H1 (cell line): Measurements from ENCODE around the gene VEGFC. TPM values are rescaled to one million over a fixed set of nuclear protein-coding genes. Genes with fewer than 3 reads are reported as not detected.
A peak's percentile ranks its signal among the peaks of the same experiment; 100 is the strongest.

Experiments
- CTCF ChIA-PET: fragments of 300-600 bp; sonication (Branson Sonifier 250); formaldehyde crosslinking; loops from one replicate; lab custom pipeline; 2021; ENCODE audit not compliant: partially characterized antibody; lab: Charles Lee
- POLR2A ChIA-PET: fragments of 300-600 bp; sonication (Branson Sonifier 250); formaldehyde crosslinking; loops from one replicate; lab custom pipeline; 2021; ENCODE audit warnings: inconsistent platforms; ENCODE audit not compliant: partially characterized antibody; lab: Charles Lee
- DNase-seq, 2 experiments: peaks; one replicate each; pipeline versions ENCODE4 v3.0.0 to v3.0.0-alpha.2; 2010 to 2022; ENCODE audit warnings: low spot score in 2 of 2, low read depth in 1 of 2, mixed read lengths in 1 of 2
- FAIRE-seq: peaks from 2 replicates; lab custom pipeline; 2011; peaks lifted over from hg19 to GRCh38; lab: Jason Lieb, UNC
- H2AFZ ChIP-seq: 2 replicates; pipeline ENCODE4 v1.8.1; 2012; ENCODE audit warnings: low read length, inconsistent platforms
- H2AK5ac ChIP-seq: 2 replicates; pipeline ENCODE4 v1.6.1; 2013; ENCODE audit warnings: low read depth, low read length
- H2BK120ac ChIP-seq: replicated peaks from 2 replicates; pipeline ENCODE3; 2013; ENCODE audit warnings: low read depth, low read length, inconsistent platforms
- H2BK12ac ChIP-seq: 2 replicates; pipeline ENCODE4 v1.6.1; 2013; ENCODE audit warnings: low read depth, low read length
- H2BK15ac ChIP-seq: 2 replicates; pipeline ENCODE4 v1.6.1; 2013; ENCODE audit warnings: low read length
- H2BK20ac ChIP-seq: 2 replicates; pipeline ENCODE4 v1.6.1; 2013; ENCODE audit warnings: low read length
- H2BK5ac ChIP-seq: 2 replicates; pipeline ENCODE4 v1.6.1; 2013; ENCODE audit warnings: low read depth, low read length
- H3K14ac ChIP-seq: 2 replicates; pipeline ENCODE4 v1.6.1; 2013; ENCODE audit warnings: inconsistent platforms; ENCODE audit not compliant: insufficient read length
- H3K18ac ChIP-seq: 2 replicates; pipeline ENCODE4 v1.6.1; 2013; ENCODE audit warnings: low read length; ENCODE audit errors: extremely low read depth
- H3K23ac ChIP-seq: 2 replicates; pipeline ENCODE4 v1.6.1; 2013; ENCODE audit warnings: inconsistent platforms; ENCODE audit not compliant: insufficient read length
- H3K23me2 ChIP-seq: 2 replicates; pipeline ENCODE4 v1.6.1; 2013; ENCODE audit warnings: low read depth, low read length
- H3K27ac ChIP-seq: 2 replicates; pipeline ENCODE4 v1.6.1; 2011; ENCODE audit warnings: low read depth, low read length, inconsistent platforms
- H3K27me3 ChIP-seq, 4 experiments: replicated peaks in 1 of 4; 1 replicate in 1 of 4; 2 replicates in 3 of 4; pipeline versions ENCODE4 v1.6.1 to v1.8.1; 2011 to 2013; ENCODE audit warnings: low read length in 3 of 4, mild to moderate bottlenecking in 3 of 4, inconsistent platforms in 2 of 4, mixed read lengths in 2 of 4, moderate library complexity in 1 of 4; ENCODE audit not compliant: control insufficient read depth in 3 of 4, insufficient read depth in 3 of 4; ENCODE audit errors: extremely low read depth in 1 of 4
- H3K36me3 ChIP-seq, 4 experiments: 2 replicates each; pipeline versions ENCODE4 v1.6.1 to v1.8.1; 2011 to 2013; ENCODE audit warnings: mild to moderate bottlenecking in 4 of 4, low read length in 3 of 4, moderate library complexity in 2 of 4, control low read depth in 1 of 4, inconsistent platforms in 1 of 4; ENCODE audit not compliant: insufficient read depth in 4 of 4, control insufficient read depth in 2 of 4
- H3K4ac ChIP-seq: replicated peaks from 2 replicates; pipeline ENCODE3; 2013; ENCODE audit warnings: low read length, low read depth, mixed read lengths, inconsistent platforms; ENCODE audit not compliant: insufficient read length
- H3K4me1 ChIP-seq, 4 experiments: replicated peaks in 1 of 4; 1 replicate in 1 of 4; 2 replicates in 3 of 4; pipeline versions ENCODE4 v1.6.1 to v1.8.1; 2011 to 2013; ENCODE audit warnings: low read length in 3 of 4, inconsistent platforms in 2 of 4, mixed read lengths in 1 of 4; ENCODE audit not compliant: insufficient read depth in 4 of 4, control insufficient read depth in 3 of 4
- H3K4me2 ChIP-seq, 2 experiments: 2 replicates each; pipeline versions ENCODE4 v1.6.1 to v1.8.1; 2011 to 2013; ENCODE audit warnings: low read depth in 2 of 2, low read length in 2 of 2, control low read depth in 1 of 2, inconsistent platforms in 1 of 2, mild to moderate bottlenecking in 1 of 2; ENCODE audit not compliant: insufficient read depth in 1 of 2
- H3K4me3 ChIP-seq, 4 experiments: fragments of 200-600, 300-600 bp in 1 of 4; sonication (generic), shearing (Covaris generic), sonication (Bioruptor Twin) in 1 of 4; 2 replicates each; pipeline versions ENCODE4 v1.5.1 to v1.8.1; 2011 to 2016; ENCODE audit warnings: low read length in 4 of 4, low read depth in 3 of 4, control low read depth in 2 of 4, inconsistent platforms in 2 of 4, mild to moderate bottlenecking in 2 of 4, mixed read lengths in 1 of 4, moderate library complexity in 1 of 4; ENCODE audit not compliant: insufficient read depth in 2 of 4; ENCODE audit errors: extremely low read depth in 1 of 4
- H3K56ac ChIP-seq: replicated peaks from 2 replicates; pipeline ENCODE3; 2013; ENCODE audit warnings: low read depth, mild to moderate bottlenecking, mixed read lengths, low read length, inconsistent platforms; ENCODE audit not compliant: insufficient read length
- H3K79me1 ChIP-seq: 2 replicates; pipeline ENCODE4 v1.6.1; 2013; ENCODE audit warnings: low read depth, low read length, control low read depth
- H3K79me2 ChIP-seq, 2 experiments: 2 replicates each; pipeline versions ENCODE4 v1.6.1 to v1.8.1; 2012 to 2013; ENCODE audit warnings: low read length in 2 of 2, mild to moderate bottlenecking in 2 of 2, inconsistent platforms in 1 of 2; ENCODE audit not compliant: insufficient read depth in 2 of 2, control insufficient read depth in 1 of 2
- H3K9ac ChIP-seq, 4 experiments: replicated peaks in 1 of 4; 1 replicate in 1 of 4; 2 replicates in 3 of 4; pipeline versions ENCODE4 v1.6.1 to v1.8.1; 2011 to 2013; ENCODE audit warnings: low read depth in 3 of 4, low read length in 3 of 4, control low read depth in 2 of 4, mild to moderate bottlenecking in 2 of 4, moderate library complexity in 2 of 4, inconsistent platforms in 1 of 4; ENCODE audit errors: extremely low read depth in 1 of 4
- H3K9me3 ChIP-seq, 2 experiments: 2 replicates each; pipeline versions ENCODE4 v1.6.1 to v1.8.1; 2012 to 2013; ENCODE audit warnings: mild to moderate bottlenecking in 2 of 2, moderate library complexity in 2 of 2, control low read depth in 1 of 2, inconsistent platforms in 1 of 2, low read depth in 1 of 2, low read length in 1 of 2, mixed read lengths in 1 of 2; ENCODE audit not compliant: insufficient read depth in 2 of 2
- H4K20me1 ChIP-seq, 2 experiments: replicated peaks in 1 of 2; 2 replicates each; pipeline versions ENCODE3 to v1.8.1; 2011 to 2013; ENCODE audit warnings: inconsistent platforms in 2 of 2, low read length in 2 of 2, mild to moderate bottlenecking in 1 of 2; ENCODE audit not compliant: insufficient read depth in 2 of 2, control insufficient read depth in 1 of 2
- H4K5ac ChIP-seq: 2 replicates; pipeline ENCODE4 v1.6.1; 2013; ENCODE audit warnings: low read length, low read depth, mixed read lengths, inconsistent platforms; ENCODE audit not compliant: insufficient read length
- H4K8ac ChIP-seq: 2 replicates; pipeline ENCODE4 v1.8.0; 2013; ENCODE audit warnings: mild to moderate bottlenecking, moderate library complexity, low read length, inconsistent platforms; ENCODE audit not compliant: insufficient read depth; ENCODE audit errors: extremely low read depth
- H4K91ac ChIP-seq: replicated peaks from 2 replicates; pipeline ENCODE3; 2013; ENCODE audit warnings: low read length, mixed read lengths, inconsistent platforms; ENCODE audit not compliant: insufficient read length
- HDAC2 ChIP-seq, 2 experiments: fragments of 300-600 bp in 1 of 2; sonication (generic) in 1 of 2; IDR thresholded peaks; 2 replicates each; pipeline ENCODE4 v1.6.1; 2011 to 2012; ENCODE audit warnings: low read depth in 2 of 2, low read length in 2 of 2, mild to moderate bottlenecking in 2 of 2, moderate library complexity in 2 of 2, borderline replicate concordance in 1 of 2, inconsistent platforms in 1 of 2
- POLR2A ChIP-seq, 2 experiments: IDR thresholded peaks; 1 replicate in 1 of 2; 2 replicates in 1 of 2; pipeline ENCODE4 v1.6.1; 2011; ENCODE audit warnings: low read depth in 2 of 2, low read length in 2 of 2, mild to moderate bottlenecking in 2 of 2; ENCODE audit errors: control extremely low read depth in 1 of 2
- POU5F1 ChIP-seq: IDR thresholded peaks from 2 replicates; pipeline ENCODE4 v1.6.1; 2011; ENCODE audit warnings: low read depth, mild to moderate bottlenecking, low read length, moderate library complexity
- RAD21 ChIP-seq, 2 experiments: IDR thresholded peaks in 1 of 2; conservative IDR thresholded peaks in 1 of 2; 2 replicates each; pipeline ENCODE4 v1.6.1; 2011; ENCODE audit warnings: low read depth in 2 of 2, low read length in 2 of 2, improper control_type of control experiment in 1 of 2, inconsistent platforms in 1 of 2, mild to moderate bottlenecking in 1 of 2, moderate library complexity in 1 of 2
- WGBS, 2 experiments: shearing (Covaris generic) in 1 of 2; methylation state at CpG; one replicate each; pipeline versions ENCODE4 v1.1.6 to v1.1.7; 2013 to 2015; ENCODE audit warnings: low lambda C conversion rate in 2 of 2, mixed read lengths in 2 of 2, inconsistent platforms in 1 of 2, low coverage in 1 of 2, missing lambda C conversion rate in 1 of 2; ENCODE audit not compliant: insufficient replicate concordance in 2 of 2, insufficient coverage in 1 of 2, insufficient read length in 1 of 2; ENCODE audit errors: extremely low coverage in 1 of 2, missing lambda C conversion rate in 1 of 2; 5-methylcytosine and 5-hydroxymethylcytosine counted together
- polyA plus RNA-seq, 7 experiments: library from polyadenylated mRNA; depleted of rRNA in 3 of 7; stranded (reverse) in 5 of 7; unstranded in 2 of 7; fragments of >200 nt in 5 of 7; fragments of 200-250 nt in 2 of 7; gene quantifications; 1 replicate in 5 of 7; 2 replicates in 1 of 7; 4 replicates in 1 of 7; pipeline versions ENCODE4 v1.2.1 to v1.2.3, GENCODE V29; 2011 to 2013; ENCODE audit warnings: missing spikeins in 2 of 7, mixed read lengths in 2 of 7
- total RNA-seq: library from RNA; stranded (reverse); fragmentation: NEBNext Ultra II Directional; extraction: Animal tissue kit (Norgen Biotek cat#: 25700); gene quantifications from 2 replicates; pipeline ENCODE4 v1.2.1, GENCODE V29; 2021
- TF ChIP-seq, protein P1 (sequence below), 3 experiments: IDR thresholded peaks; 1 replicate in 2 of 3; 2 replicates in 1 of 3; pipeline versions ENCODE4 v1.5.1 to v1.6.1; 2011; ENCODE audit warnings: low read length in 3 of 3, mild to moderate bottlenecking in 3 of 3, inconsistent platforms in 2 of 3, low read depth in 1 of 3, moderate library complexity in 1 of 3; ENCODE audit not compliant: insufficient read depth in 1 of 3; ENCODE audit errors: control extremely low read depth in 1 of 3

VEGFC gene
- total and polyA plus RNA-seq, 2 of the 8 experiments (the other 6 are each of a cell fraction or from before 2014, with no cell fraction given) = 0.53 to 1.4 TPM

GRCh38 chr4:176789955-176790354 lies 2.8 kb downstream of the VEGFC start:
- H2BK5ac ChIP-seq = no peak overlapping the region
- H3K23ac ChIP-seq = no peak overlapping the region
- H3K4me3 ChIP-seq = no peak overlapping the region
- no peak overlapping the region for H3K14ac ChIP-seq
- H3K4me1 ChIP-seq = 0 out of 7 replicates have a peak, but pooled peaks cover 0 to 2% (median 0%) of the 10 kb centered on the region in 4 experiments
- no peaks in the 10 kb centered on the region for H3K79me2 ChIP-seq
- H3K18ac ChIP-seq = no peak overlapping the region
- H2BK20ac ChIP-seq = no peak overlapping the region
- no peak overlapping the region for H4K91ac ChIP-seq
- CTCF ChIA-PET = no interaction called here
- TF ChIP-seq HDAC2 (IDR thresholded peaks at IDR 0.05; ENCODE audit: borderline replicate concordance in 1 of 2, low read depth in 2 of 2, low read length in 2 of 2) (no peak), POLR2A (IDR thresholded peaks at IDR 0.05; ENCODE audit: control extremely low read depth in 1 of 2, low read depth in 2 of 2, low read length in 2 of 2) (no peak), POU5F1 (no peak), RAD21 (IDR thresholded peaks at IDR 0.05 in 1 of 2, conservative IDR thresholded peaks at IDR 0.05 in 1 of 2; ENCODE audit: low read depth in 2 of 2, low read length in 2 of 2) (peak; percentile 49 to 55)
- TF ChIP-seq, protein P1, sequence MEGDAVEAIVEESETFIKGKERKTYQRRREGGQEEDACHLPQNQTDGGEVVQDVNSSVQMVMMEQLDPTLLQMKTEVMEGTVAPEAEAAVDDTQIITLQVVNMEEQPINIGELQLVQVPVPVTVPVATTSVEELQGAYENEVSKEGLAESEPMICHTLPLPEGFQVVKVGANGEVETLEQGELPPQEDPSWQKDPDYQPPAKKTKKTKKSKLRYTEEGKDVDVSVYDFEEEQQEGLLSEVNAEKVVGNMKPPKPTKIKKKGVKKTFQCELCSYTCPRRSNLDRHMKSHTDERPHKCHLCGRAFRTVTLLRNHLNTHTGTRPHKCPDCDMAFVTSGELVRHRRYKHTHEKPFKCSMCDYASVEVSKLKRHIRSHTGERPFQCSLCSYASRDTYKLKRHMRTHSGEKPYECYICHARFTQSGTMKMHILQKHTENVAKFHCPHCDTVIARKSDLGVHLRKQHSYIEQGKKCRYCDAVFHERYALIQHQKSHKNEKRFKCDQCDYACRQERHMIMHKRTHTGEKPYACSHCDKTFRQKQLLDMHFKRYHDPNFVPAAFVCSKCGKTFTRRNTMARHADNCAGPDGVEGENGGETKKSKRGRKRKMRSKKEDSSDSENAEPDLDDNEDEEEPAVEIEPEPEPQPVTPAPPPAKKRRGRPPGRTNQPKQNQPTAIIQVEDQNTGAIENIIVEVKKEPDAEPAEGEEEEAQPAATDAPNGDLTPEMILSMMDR (IDR thresholded peaks at IDR 0.05; ENCODE audit: control extremely low read depth in 1 of 3, insufficient read depth in 1 of 3, low read depth in 1 of 3, low read length in 3 of 3) = peak in 2 of 3 experiments; percentile 46 to 63; a peak in 2 of 4 replicates
- TF ChIP-seq, all 59 proteins: peak for 2
- Histone ChIP-seq H2BK15ac (no peak overlapping the region), H2BK12ac (no peak overlapping the region), H3K27me3 (peaks cover 4 to 18% (median 9%) of the 10 kb centered on the region in 4 experiments), H2AK5ac (no peak overlapping the region), H3K4ac (no peak overlapping the region), H3K4me2 (no peak overlapping the region), H4K5ac (no peak overlapping the region), H3K36me3 (no peaks in the 10 kb centered on the region), H3K79me1 (no peaks in the 10 kb centered on the region), H2BK120ac (no peak overlapping the region), H4K20me1 (no peaks in the 10 kb centered on the region), H3K27ac (no peak overlapping the region), H3K9me3 (no peaks in the 10 kb centered on the region), H4K8ac (no peak overlapping the region), H3K56ac (no peak overlapping the region), H2AFZ (no peak overlapping the region), H3K9ac (no peak overlapping the region), H3K23me2 (peaks cover 2% of the 10 kb centered on the region; the same call in 1 of the 2 replicates)
- FAIRE-seq (peak; percentile 19), DNase-seq (no peak)
- POLR2A ChIA-PET = no interaction called here
- WGBS, 2 experiments = 75% methylated on average over 1 of the region's 1 CpG; no CpG with 5 or more reads in 1 of the 2 experiments
